ENCODE results near the gene SLC7A14.

DNA sequence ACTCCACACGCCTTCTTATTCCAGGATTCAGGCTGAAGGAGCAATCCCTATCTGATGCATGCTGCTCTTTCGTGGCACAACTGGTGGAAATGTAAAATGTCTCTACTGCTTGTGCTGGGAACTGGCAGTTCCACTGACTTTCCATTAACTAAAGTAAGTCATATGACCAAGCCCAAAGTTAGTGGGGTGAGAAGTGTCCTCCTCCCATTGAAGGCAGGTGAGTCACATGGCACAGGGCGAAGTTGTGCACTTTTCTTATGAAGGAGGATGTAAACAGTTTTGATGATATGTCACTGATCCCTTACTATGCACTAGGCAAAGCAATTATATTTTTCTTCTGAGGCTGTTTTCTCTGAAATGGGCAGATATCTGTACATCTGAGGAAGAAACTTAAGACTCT lies 51.6 kb downstream of the SLC7A14 start:
- no peak for TF ChIP-seq BRCA1 (IDR thresholded peaks at IDR 0.05; ENCODE audit: low read depth, low read length)
- TF ChIP-seq ESRRA (IDR thresholded peaks at IDR 0.05; ENCODE audit: low read length): no peak
- TF ChIP-seq ZZZ3 (IDR thresholded peaks at IDR 0.05; ENCODE audit: control insufficient read depth, insufficient read length, low read depth): no peak
- TF ChIP-seq, protein P1, sequence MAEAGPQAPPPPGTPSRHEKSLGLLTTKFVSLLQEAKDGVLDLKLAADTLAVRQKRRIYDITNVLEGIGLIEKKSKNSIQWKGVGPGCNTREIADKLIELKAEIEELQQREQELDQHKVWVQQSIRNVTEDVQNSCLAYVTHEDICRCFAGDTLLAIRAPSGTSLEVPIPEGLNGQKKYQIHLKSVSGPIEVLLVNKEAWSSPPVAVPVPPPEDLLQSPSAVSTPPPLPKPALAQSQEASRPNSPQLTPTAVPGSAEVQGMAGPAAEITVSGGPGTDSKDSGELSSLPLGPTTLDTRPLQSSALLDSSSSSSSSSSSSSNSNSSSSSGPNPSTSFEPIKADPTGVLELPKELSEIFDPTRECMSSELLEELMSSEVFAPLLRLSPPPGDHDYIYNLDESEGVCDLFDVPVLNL (IDR thresholded peaks at IDR 0.05; ENCODE audit: low read depth, low read length): no peak
- no peak for TF ChIP-seq RB1 (IDR thresholded peaks at IDR 0.05; ENCODE audit: borderline replicate concordance)
- TF ChIP-seq, protein P2, sequence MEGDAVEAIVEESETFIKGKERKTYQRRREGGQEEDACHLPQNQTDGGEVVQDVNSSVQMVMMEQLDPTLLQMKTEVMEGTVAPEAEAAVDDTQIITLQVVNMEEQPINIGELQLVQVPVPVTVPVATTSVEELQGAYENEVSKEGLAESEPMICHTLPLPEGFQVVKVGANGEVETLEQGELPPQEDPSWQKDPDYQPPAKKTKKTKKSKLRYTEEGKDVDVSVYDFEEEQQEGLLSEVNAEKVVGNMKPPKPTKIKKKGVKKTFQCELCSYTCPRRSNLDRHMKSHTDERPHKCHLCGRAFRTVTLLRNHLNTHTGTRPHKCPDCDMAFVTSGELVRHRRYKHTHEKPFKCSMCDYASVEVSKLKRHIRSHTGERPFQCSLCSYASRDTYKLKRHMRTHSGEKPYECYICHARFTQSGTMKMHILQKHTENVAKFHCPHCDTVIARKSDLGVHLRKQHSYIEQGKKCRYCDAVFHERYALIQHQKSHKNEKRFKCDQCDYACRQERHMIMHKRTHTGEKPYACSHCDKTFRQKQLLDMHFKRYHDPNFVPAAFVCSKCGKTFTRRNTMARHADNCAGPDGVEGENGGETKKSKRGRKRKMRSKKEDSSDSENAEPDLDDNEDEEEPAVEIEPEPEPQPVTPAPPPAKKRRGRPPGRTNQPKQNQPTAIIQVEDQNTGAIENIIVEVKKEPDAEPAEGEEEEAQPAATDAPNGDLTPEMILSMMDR (IDR thresholded peaks at IDR 0.05 in 2 of 3, conservative IDR thresholded peaks at IDR 0.05 in 1 of 3; ENCODE audit: control insufficient read depth in 2 of 3, extremely low read depth in 1 of 3, insufficient read depth in 1 of 3, low read depth in 3 of 3, low read length in 3 of 3): no peak
- no peak for TF ChIP-seq CEBPB (IDR thresholded peaks at IDR 0.05; ENCODE audit: borderline replicate concordance in 1 of 2, low read depth in 2 of 2, low read length in 2 of 2)
- no peak for TF ChIP-seq NFXL1 (IDR thresholded peaks at IDR 0.05; ENCODE audit: borderline replicate concordance)
- no peak for TF ChIP-seq POLR2AphosphoS5 (IDR thresholded peaks at IDR 0.05; ENCODE audit: low read length)
